Measurements from ENCODE around the gene PODXL2. TPM values are rescaled to one million over a fixed set of nuclear protein-coding genes. Genes with fewer than 3 reads are reported as not detected.
"Not testable (repeated sequence)": the region's sequence is repeated elsewhere in the genome, so short reads cannot be mapped to it uniquely, and the experiment has no call there.

The PODXL2 gene
- total RNA-seq, 2 experiments from 2014 or later = 4.0 to 4.2 TPM

DNA sequence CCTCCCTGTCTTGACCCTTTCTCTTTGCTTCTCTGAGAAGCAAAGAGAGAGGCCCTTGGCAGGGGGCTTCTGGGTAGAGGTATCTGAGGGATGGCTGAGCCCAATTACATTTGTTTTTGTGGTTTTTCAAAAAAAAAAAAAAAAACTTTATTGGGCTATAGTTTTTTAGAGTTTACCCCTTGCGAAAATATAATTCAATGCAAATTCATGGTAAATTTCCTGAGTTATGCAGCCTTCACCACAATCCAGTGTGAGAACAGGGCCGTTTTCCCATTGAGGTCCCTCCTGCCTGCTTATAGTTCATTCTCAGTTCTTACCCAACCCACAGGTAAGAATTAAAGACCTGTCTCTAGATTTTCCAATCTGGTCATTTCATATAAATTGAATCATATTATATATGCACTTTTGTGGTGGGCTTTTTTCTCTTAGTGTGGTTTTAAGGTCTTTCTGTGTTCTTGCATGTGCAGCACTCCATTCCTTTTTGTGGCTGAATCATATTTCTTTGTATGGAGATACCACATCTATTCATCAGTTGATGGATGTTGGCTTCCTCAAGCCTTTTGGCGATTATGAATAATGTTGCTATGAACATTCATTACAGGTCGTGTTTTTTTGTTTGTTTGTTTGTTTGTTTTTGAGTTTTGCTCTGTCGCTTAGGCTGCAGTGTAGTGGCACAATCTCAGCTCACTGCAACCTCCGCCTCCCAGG is 28.1 kb upstream of the PODXL2 start:
- Mint-ChIP-seq H3K4me3 (no peak overlapping the region), H3K4me1 (ENCODE audit: low read depth) (peaks cover 16% of the 10 kb centered on the region), H3K27ac (no peak overlapping the region), H3K27me3 (no peaks in the 10 kb centered on the region), H3K9me3 (no peaks in the 10 kb centered on the region), H3K36me3 (ENCODE audit: low read depth) (peaks cover 14% of the 10 kb centered on the region)
- no peak for DNase-seq
- H3K27me3 ChIP-seq (ENCODE audit: control insufficient read depth in 1 of 2, insufficient read depth in 2 of 2, low read length in 2 of 2) = no peaks in the 10 kb centered on the region
- ATAC-seq (ENCODE audit: poor library complexity) = no peak
- ChIA-PET CTCF (no interaction called here), POLR2A (no interaction called here)
- intact Hi-C loops (cut with DNase I, micrococcal nuclease) = no loop called here
- peaks cover 17% of the 10 kb centered on the region for H3K4me1 ChIP-seq (ENCODE audit: insufficient read depth, low read length)
- no peaks in the 10 kb centered on the region for H3K9me3 ChIP-seq (ENCODE audit: control insufficient read depth in 1 of 2, insufficient read depth in 1 of 2, low read length in 2 of 2)
- peaks cover 8% of the 10 kb centered on the region for H3K36me3 ChIP-seq (ENCODE audit: insufficient read depth, low read length)
- H3K27ac ChIP-seq (ENCODE audit: low read depth in 1 of 2, low read length in 2 of 2) = no peak overlapping the region
- TF ChIP-seq, protein P1, sequence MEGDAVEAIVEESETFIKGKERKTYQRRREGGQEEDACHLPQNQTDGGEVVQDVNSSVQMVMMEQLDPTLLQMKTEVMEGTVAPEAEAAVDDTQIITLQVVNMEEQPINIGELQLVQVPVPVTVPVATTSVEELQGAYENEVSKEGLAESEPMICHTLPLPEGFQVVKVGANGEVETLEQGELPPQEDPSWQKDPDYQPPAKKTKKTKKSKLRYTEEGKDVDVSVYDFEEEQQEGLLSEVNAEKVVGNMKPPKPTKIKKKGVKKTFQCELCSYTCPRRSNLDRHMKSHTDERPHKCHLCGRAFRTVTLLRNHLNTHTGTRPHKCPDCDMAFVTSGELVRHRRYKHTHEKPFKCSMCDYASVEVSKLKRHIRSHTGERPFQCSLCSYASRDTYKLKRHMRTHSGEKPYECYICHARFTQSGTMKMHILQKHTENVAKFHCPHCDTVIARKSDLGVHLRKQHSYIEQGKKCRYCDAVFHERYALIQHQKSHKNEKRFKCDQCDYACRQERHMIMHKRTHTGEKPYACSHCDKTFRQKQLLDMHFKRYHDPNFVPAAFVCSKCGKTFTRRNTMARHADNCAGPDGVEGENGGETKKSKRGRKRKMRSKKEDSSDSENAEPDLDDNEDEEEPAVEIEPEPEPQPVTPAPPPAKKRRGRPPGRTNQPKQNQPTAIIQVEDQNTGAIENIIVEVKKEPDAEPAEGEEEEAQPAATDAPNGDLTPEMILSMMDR (IDR thresholded peaks at IDR 0.05) = no peak
- H3K4me3 ChIP-seq (ENCODE audit: low read length) = no peak overlapping the region

DNA sequence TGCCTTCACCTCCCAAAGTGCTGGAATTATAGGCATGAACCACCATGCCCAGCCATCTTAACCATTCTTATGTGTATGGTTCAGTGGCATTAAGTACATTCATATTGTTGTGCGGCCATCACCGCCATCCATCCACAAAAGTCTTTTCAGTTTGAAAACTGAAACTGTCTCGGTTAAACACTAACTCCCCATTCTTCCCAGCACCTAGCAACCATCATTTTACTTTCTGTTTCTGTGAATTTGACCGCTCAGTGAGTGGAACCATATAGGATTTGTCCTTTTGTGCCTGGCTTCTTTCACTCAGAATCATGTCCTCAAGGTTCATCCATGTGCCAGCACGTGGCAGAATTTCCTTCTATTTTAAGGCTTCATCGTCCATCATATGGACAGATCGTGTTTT is 24.9 kb upstream of the PODXL2 start:
- intact Hi-C loops (cut with DNase I, micrococcal nuclease) = no loop called here
- H3K9me3 Mint-ChIP-seq = no peaks in the 10 kb centered on the region
- no peak overlapping the region for H3K27ac Mint-ChIP-seq
- H3K36me3 Mint-ChIP-seq (ENCODE audit: low read depth) = peaks cover 39% of the 10 kb centered on the region
- H3K4me3 ChIP-seq (ENCODE audit: low read length) = no peak overlapping the region
- H3K9me3 ChIP-seq (ENCODE audit: control insufficient read depth in 1 of 2, insufficient read depth in 1 of 2, low read length in 2 of 2) = no peaks in the 10 kb centered on the region
- TF ChIP-seq, protein P1 (IDR thresholded peaks at IDR 0.05) = no peak
- DNase-seq (no peak), ATAC-seq (ENCODE audit: poor library complexity) (no peak)
- no peaks in the 10 kb centered on the region for H3K27me3 Mint-ChIP-seq
- peaks cover 5% of the 10 kb centered on the region for H3K4me1 ChIP-seq (ENCODE audit: insufficient read depth, low read length)
- H3K4me3 Mint-ChIP-seq = no peak overlapping the region
- H3K4me1 Mint-ChIP-seq (ENCODE audit: low read depth) = no peaks in the 10 kb centered on the region
- ChIA-PET CTCF (no interaction called here), POLR2A (no interaction called here)
- H3K27me3 ChIP-seq (ENCODE audit: control insufficient read depth in 1 of 2, insufficient read depth in 2 of 2, low read length in 2 of 2) = no peaks in the 10 kb centered on the region
- H3K36me3 ChIP-seq (ENCODE audit: insufficient read depth, low read length) = peaks cover 29% of the 10 kb centered on the region
- no peak overlapping the region for H3K27ac ChIP-seq (ENCODE audit: low read depth in 1 of 2, low read length in 2 of 2)

DNA sequence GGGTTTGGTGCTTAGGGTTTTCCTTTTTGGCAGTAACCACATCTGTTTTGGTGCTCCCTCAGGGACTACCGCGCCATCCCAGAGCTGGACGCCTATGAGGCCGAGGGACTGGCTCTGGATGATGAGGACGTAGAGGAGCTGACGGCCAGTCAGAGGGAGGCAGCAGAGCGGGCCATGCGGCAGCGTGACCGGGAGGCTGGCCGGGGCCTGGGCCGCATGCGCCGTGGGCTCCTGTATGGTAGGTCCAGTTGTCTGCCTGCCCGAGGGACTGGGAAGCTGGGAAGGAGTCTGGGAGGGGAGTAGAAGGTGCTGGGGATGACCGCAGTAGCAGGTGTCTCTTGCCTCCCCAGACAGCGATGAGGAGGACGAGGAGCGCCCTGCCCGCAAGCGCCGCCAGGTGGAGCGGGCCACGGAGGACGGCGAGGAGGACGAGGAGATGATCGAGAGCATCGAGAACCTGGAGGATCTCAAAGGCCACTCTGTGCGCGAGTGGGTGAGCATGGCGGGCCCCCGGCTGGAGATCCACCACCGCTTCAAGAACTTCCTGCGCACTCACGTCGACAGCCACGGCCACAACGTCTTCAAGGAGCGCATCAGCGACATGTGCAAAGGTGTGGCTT is 24.3 kb upstream of the PODXL2 start:
- Mint-ChIP-seq H3K4me1 (ENCODE audit: low read depth) (no peaks in the 10 kb centered on the region), H3K9me3 (no peaks in the 10 kb centered on the region), H3K4me3 (no peak overlapping the region)

DNA sequence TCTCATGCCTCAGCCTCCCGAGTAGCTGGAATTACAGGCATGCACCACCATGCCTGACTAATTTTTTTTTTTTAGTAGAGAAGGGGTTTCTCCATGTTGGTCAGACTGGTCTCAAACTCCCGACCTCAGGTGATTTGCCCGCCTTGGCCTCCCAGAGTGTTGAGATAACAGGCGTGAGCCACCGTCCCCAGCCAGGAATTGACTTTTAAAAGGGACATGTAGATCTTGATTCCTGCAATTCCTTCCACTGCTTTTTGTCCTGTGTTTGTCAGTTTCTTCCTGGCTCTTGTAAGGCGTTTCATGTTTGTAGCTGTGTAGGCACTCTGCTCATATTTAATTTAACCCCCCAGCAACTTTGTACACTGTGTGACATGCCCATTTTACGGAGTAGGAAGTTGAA is 23.4 kb upstream of the PODXL2 start:
- H3K27me3 ChIP-seq (ENCODE audit: control insufficient read depth in 1 of 2, insufficient read depth in 2 of 2, low read length in 2 of 2); H3K27ac Mint-ChIP-seq; H3K4me3 Mint-ChIP-seq; H3K4me3 ChIP-seq (ENCODE audit: low read length); H3K9me3 ChIP-seq (ENCODE audit: control insufficient read depth in 1 of 2, insufficient read depth in 1 of 2, low read length in 2 of 2); H3K27me3 Mint-ChIP-seq; H3K9me3 Mint-ChIP-seq; intact Hi-C loops (cut with DNase I, micrococcal nuclease); POLR2A ChIA-PET; H3K4me1 ChIP-seq (ENCODE audit: insufficient read depth, low read length); DNase-seq; H3K4me1 Mint-ChIP-seq (ENCODE audit: low read depth); ATAC-seq (ENCODE audit: poor library complexity); H3K27ac ChIP-seq (ENCODE audit: low read depth in 1 of 2, low read length in 2 of 2): not testable (repeated sequence)
- CTCF ChIA-PET = interaction anchor here (2.5 kb wide), 1 partner anchor 31 kb away, joined by 7 read pairs; no protein-coding TSS in a partner anchor
- peaks cover 47% of the 10 kb centered on the region for H3K36me3 Mint-ChIP-seq (ENCODE audit: low read depth)
- H3K36me3 ChIP-seq (ENCODE audit: insufficient read depth, low read length) = peaks cover 36% of the 10 kb centered on the region

More for the DNA sequence above, 24.3 kb upstream of the PODXL2 start:
- Histone ChIP-seq H3K27ac (ENCODE audit: low read depth in 1 of 2, low read length in 2 of 2) (no peak overlapping the region), H3K9me3 (ENCODE audit: control insufficient read depth in 1 of 2, insufficient read depth in 1 of 2, low read length in 2 of 2) (no peaks in the 10 kb centered on the region), H3K36me3 (ENCODE audit: insufficient read depth, low read length) (peaks cover 31% of the 10 kb centered on the region), H3K27me3 (ENCODE audit: control insufficient read depth in 1 of 2, insufficient read depth in 2 of 2, low read length in 2 of 2) (no peaks in the 10 kb centered on the region), H3K4me3 (ENCODE audit: low read length) (no peak overlapping the region), H3K4me1 (ENCODE audit: insufficient read depth, low read length) (no peaks in the 10 kb centered on the region)
- intact Hi-C loops (cut with DNase I, micrococcal nuclease) = no loop called here
- ATAC-seq (ENCODE audit: poor library complexity) (no peak), DNase-seq (no peak)
- TF ChIP-seq, protein P1 (IDR thresholded peaks at IDR 0.05) = no peak
- POLR2A ChIA-PET = no interaction called here
- Mint-ChIP-seq H3K27me3 (no peaks in the 10 kb centered on the region), H3K27ac (no peak overlapping the region), H3K36me3 (ENCODE audit: low read depth) (peaks cover 42% of the 10 kb centered on the region)
- CTCF ChIA-PET = no interaction called here

All from CD4-positive, alpha-beta T cell (primary cell).